ENCODE results near the gene FCAMR.

Gene FCAMR, protein sequence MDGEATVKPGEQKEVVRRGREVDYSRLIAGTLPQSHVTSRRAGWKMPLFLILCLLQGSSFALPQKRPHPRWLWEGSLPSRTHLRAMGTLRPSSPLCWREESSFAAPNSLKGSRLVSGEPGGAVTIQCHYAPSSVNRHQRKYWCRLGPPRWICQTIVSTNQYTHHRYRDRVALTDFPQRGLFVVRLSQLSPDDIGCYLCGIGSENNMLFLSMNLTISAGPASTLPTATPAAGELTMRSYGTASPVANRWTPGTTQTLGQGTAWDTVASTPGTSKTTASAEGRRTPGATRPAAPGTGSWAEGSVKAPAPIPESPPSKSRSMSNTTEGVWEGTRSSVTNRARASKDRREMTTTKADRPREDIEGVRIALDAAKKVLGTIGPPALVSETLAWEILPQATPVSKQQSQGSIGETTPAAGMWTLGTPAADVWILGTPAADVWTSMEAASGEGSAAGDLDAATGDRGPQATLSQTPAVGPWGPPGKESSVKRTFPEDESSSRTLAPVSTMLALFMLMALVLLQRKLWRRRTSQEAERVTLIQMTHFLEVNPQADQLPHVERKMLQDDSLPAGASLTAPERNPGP

DNA sequence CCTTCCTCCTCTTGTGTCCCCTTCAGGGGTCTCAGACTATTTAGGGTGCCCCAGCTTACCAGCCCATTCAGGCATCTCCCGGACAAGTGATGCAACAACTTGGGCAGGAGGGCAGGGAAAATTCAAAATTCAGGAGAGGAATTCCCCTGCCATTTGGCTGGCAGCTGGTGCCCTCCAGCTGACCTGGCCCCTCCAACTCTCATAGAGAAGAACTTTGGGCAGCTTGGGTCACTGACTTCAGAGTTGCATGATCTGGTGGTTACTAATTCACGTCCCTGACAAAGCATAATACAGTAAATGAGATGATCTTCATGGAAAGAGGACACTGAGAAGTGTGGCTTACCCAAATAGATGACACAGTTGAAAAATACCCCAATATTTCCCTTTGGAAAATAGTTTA lies at the start of gene FCAMR:
Gene FCAMR (minus strand): TSS at position 15 of the 400 bp plus-strand sequence. CDS start 335 bp downstream, outside the sequence.
- no peak for DNase-seq

DNA sequence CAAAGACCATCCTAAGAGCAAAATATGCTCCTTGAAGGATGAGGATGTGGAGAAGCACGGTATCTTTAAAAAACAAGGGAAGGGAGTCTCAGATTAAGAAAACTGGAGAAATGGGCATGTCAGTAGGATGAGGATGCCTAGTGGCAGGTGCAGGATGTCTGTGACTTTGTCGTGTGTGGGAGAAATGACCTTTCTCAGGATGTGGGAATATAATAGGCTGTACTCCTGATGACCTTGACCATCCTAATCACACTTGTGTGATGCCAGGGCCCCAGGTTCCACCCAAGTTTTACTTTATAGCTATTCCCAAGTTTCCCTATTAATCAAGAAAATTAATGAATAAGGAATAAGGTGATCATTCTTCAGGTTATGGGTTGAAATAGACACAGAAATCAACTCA lies 49.4 kb upstream of the FCAMR start:
- DNase-seq = no peak

- no peak for DNase-seq
Measured at GRCh38 chr1:207019161-207019560, 48.9 kb upstream of the FCAMR start.

GRCh38 chr1:207018707-207019106 lies 48.4 kb upstream of the FCAMR start:
- no peak for DNase-seq

DNA sequence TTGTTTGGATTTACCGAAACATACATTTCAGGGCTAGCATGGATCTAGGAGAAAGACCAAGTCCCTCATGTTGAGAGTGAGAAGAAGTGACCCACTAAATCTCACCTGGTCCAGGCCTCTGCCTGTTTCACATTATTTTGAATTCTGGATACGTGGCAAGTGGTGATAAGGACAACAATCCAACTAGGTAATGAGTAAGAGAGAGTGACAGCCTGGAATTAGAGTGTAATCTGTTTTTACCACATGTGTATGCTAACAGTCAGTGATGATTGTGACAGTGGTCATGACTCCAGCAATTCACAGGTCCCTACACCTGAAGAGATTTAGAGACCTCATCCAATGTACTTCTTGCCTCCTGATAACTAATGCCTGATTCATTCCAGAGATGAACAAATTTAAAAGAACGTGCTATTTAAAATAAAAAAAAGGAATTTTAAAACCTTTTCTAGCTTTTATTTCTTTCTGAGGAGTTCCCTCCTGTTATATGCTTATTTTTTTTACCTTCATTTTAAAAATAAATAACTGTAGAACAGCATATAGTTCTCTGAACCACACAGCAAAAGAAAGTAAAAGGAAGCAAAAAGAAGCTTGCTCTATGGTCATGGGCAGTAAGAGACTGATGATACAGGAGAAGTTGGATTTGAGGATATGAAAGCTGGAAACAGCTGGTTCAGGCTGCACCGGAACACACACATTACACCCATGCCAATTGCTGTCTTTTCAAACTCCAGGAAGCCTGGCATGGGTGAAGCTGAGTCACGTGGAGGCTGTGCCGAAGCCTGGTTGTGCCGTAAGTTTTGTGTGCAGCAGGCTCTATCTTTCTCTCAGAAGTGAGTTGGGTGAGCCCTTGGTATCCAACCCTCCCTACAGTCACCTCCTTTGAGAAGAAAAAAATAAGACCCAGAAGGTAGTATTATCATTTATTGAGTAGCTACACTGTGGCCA lies 47.6 kb upstream of the FCAMR start:
- no peak for DNase-seq

- no peak for DNase-seq
Measured at GRCh38 chr1:207015791-207016190, 45.5 kb upstream of the FCAMR start.

DNA sequence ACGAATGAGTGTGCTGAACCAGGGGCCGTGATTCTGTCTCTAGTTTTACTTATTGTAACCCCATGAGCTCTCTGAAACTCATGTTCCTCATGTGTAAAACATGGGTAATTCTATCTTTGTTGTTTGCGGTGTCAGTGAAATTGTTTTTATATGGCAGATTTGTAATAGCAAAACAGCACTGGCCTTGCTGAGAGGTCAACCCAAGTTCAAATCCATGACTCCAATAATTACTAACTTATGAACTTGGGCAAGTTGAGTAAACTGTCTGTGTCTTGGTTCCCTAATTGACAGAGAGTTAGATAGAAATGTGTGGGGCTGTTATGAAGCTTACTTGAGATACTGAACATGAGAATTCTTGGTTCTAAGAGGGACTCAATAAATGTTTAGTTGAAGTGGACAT lies 44.5 kb upstream of the FCAMR start:
- DNase-seq = no peak

- DNase-seq = no peak
Measured at GRCh38 chr1:207013321-207014085, 43.2 kb upstream of the FCAMR start.

DNA sequence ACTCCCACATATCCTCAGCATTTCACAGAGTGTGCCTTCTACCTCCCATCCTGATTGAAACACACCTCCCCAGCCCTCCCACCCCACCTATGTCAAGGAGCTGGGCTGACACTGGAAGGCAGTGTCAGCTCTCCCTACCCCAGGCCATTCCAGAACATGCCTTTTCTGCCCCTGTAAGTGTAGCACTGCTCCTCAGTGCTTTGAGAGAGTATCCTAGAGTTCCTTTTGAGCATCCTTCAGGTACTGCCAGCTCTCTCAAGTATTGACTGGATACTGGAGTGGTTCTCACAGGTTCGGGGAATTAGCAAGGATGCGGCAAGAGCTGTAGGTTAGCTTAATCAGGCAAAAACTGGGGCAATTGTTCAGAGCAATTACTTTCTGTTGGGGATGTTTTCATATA lies 40.5 kb upstream of the FCAMR start:
- DNase-seq = no peak

DNA sequence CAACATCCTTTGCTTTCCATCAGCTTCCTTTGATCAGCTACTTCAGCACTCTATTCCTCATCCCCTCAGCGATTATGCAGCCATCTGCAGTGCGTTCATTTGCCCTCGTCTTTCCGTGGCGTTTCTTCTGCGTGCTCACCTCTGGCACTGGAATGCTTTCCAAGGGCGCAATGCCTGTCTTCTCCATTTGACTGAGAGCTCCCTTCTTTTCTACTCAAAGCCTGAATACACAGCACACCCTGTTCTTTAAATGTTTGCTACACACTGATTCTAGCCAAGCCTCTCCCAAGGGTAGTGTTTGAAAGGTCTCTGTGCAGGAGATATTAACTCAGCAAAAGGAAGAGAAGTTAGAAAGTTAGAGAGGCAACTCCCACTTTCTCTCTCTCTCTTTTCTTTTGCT lies 39.7 kb upstream of the FCAMR start:
- DNase-seq = no peak

- DNase-seq = no peak
Measured at GRCh38 chr1:207009182-207009850, 39.1 kb upstream of the FCAMR start.

GRCh38 chr1:207007352-207008033 lies 37.2 kb upstream of the FCAMR start:
- no peak for DNase-seq

DNA sequence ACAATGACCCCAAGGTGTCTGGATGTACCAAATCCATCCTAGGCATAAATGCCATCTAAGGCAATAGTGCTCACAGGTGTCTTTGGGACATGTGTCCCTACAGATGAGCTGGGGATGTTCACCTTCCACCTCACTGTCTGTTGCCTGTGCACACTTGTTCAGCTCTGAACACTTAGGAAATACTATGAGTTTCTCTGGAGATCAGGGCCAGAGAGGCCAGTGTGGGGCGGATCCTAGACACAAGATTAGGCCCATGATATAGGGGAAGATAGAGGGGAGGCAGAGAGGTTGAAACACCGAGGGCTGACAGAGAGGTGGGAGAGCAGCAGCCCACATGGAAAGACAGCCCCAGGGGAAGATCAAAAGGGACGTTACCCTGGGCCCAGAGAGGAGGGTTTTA lies 36.7 kb upstream of the FCAMR start:
- no peak for DNase-seq

- no peak for DNase-seq
Measured at GRCh38 chr1:207006083-207006482, 35.8 kb upstream of the FCAMR start.

GRCh38 chr1:207004931-207005830 lies 34.9 kb upstream of the FCAMR start:
- DNase-seq = no peak

DNA sequence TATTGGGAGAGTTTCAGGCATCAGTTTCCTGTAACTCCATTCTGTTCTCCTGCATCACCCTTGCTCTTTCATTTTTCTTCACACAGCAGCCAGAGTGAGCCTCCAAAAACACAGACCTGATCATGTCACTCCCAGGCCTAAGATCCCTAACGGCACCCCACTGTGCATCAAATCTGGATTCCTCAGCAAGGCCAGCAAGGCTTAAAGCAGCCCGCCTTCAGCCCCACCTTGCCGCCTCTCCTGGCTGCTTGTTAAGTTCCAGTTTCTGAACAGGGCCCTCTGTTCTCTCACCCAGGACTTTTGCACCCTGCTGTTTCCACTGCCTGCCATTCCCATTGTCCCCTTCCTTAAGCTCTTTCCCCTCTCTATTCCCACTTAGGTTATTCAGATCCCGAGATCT lies 33.0 kb upstream of the FCAMR start:
- no peak for DNase-seq

GRCh38 chr1:207002724-207003146 lies 32.5 kb upstream of the FCAMR start:
- no peak for DNase-seq

DNA sequence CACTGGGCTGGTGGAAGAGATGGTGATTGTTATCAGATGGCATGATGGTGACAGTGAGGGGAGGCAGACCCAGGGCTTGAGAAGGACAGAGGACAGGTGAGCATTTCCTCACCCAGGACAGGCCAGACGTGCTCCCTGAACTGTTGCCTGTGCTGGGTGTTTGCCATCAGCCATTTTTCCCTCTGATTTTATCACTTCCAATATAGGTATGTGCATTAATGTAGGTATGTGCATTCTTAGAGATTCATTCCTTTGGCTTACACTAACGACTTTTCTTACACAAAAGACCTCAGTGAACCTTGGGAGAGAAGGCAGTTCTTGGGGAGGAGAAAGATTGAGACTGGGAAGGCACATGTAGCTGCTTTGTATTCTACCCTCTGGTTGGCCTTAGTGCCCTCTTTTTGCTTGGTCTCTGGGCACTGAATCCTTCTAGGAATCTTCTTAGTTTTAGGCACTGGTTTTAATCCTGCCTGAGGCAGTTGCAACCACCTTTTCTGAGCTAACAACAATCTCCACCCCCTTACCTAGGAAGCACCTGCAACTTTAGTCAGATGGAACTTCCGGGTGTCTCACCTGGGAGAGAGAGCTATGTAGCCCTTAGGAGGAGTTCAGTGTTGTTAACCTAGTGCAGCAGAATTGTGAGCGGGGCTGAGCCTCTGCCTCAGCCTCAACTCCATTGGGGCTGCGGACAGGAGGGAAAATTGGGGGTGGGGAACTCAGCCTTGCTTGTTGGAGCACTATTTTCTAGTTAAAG lies 31.4 kb upstream of the FCAMR start:
- no peak for DNase-seq

- no peak for DNase-seq
Measured at GRCh38 chr1:207000651-207001291, 30.5 kb upstream of the FCAMR start.
